ENCODE measurements around the gene CXCL3.

Gene CXCL3

GRCh38 chr4:74014332-74014731 lies 24.2 kb downstream of the CXCL3 start:
- Mint-ChIP-seq H3K27ac (no peak overlapping the region), H3K4me1 (ENCODE audit: low read depth) (peaks cover 12% of the 10 kb centered on the region), H3K36me3 (ENCODE audit: low read depth) (no peaks in the 10 kb centered on the region), H3K4me3 (no peak overlapping the region), H3K9me3 (no peaks in the 10 kb centered on the region), H3K27me3 (ENCODE audit: low read depth) (peaks cover 4% of the 10 kb centered on the region)

- peaks cover 4% of the 10 kb centered on the region for H3K27me3 Mint-ChIP-seq (ENCODE audit: low read depth)
- no peaks in the 10 kb centered on the region for H3K9me3 Mint-ChIP-seq
- H3K36me3 Mint-ChIP-seq (ENCODE audit: low read depth): no peaks in the 10 kb centered on the region
- no peak overlapping the region for H3K27ac Mint-ChIP-seq
- no peak overlapping the region for H3K4me3 Mint-ChIP-seq
- peaks cover 10% of the 10 kb centered on the region for H3K4me1 Mint-ChIP-seq (ENCODE audit: low read depth)
Measured at GRCh38 chr4:74013264-74013663, 25.2 kb downstream of the CXCL3 start.

- no peaks in the 10 kb centered on the region for H3K9me3 Mint-ChIP-seq
- peaks cover 10% of the 10 kb centered on the region for H3K4me1 Mint-ChIP-seq (ENCODE audit: low read depth)
- no peak overlapping the region for H3K4me3 Mint-ChIP-seq
- H3K27me3 Mint-ChIP-seq (ENCODE audit: low read depth): peaks cover 4% of the 10 kb centered on the region
- H3K36me3 Mint-ChIP-seq (ENCODE audit: low read depth): no peaks in the 10 kb centered on the region
- H3K27ac Mint-ChIP-seq: no peak overlapping the region
Measured at GRCh38 chr4:74012130-74012529, 26.4 kb downstream of the CXCL3 start.

- no peaks in the 10 kb centered on the region for H3K4me1 Mint-ChIP-seq (ENCODE audit: low read depth)
- H3K36me3 Mint-ChIP-seq (ENCODE audit: low read depth): no peaks in the 10 kb centered on the region
- H3K4me3 Mint-ChIP-seq: no peak overlapping the region
- no peak overlapping the region for H3K27ac Mint-ChIP-seq
- H3K9me3 Mint-ChIP-seq: no peaks in the 10 kb centered on the region
- H3K27me3 Mint-ChIP-seq (ENCODE audit: low read depth): peaks cover 4% of the 10 kb centered on the region
Measured at GRCh38 chr4:74009307-74009706, 29.2 kb downstream of the CXCL3 start.

- H3K36me3 Mint-ChIP-seq (ENCODE audit: low read depth): no peaks in the 10 kb centered on the region
- H3K4me3 Mint-ChIP-seq: no peak overlapping the region
- peaks cover 4% of the 10 kb centered on the region for H3K27me3 Mint-ChIP-seq (ENCODE audit: low read depth)
- H3K27ac Mint-ChIP-seq: no peak overlapping the region
- no peaks in the 10 kb centered on the region for H3K9me3 Mint-ChIP-seq
- H3K4me1 Mint-ChIP-seq (ENCODE audit: low read depth): no peaks in the 10 kb centered on the region
Measured at GRCh38 chr4:74006009-74006476, 32.4 kb downstream of the CXCL3 start.

GRCh38 chr4:74005528-74005927 lies 33.0 kb downstream of the CXCL3 start:
- Mint-ChIP-seq H3K27ac (no peak overlapping the region), H3K4me1 (ENCODE audit: low read depth) (no peaks in the 10 kb centered on the region), H3K4me3 (no peak overlapping the region), H3K27me3 (ENCODE audit: low read depth) (peaks cover 3% of the 10 kb centered on the region), H3K36me3 (ENCODE audit: low read depth) (no peaks in the 10 kb centered on the region), H3K9me3 (no peaks in the 10 kb centered on the region)

GRCh38 chr4:74004668-74005067 lies 33.8 kb downstream of the CXCL3 start:
- Mint-ChIP-seq H3K9me3 (no peaks in the 10 kb centered on the region), H3K4me3 (no peak overlapping the region), H3K4me1 (ENCODE audit: low read depth) (no peaks in the 10 kb centered on the region), H3K36me3 (ENCODE audit: low read depth) (no peaks in the 10 kb centered on the region), H3K27me3 (ENCODE audit: low read depth) (peaks cover 8% of the 10 kb centered on the region), H3K27ac (no peak overlapping the region)

- Mint-ChIP-seq H3K9me3 (no peaks in the 10 kb centered on the region), H3K4me3 (no peak overlapping the region), H3K27ac (no peak overlapping the region), H3K27me3 (ENCODE audit: low read depth) (peaks cover 23% of the 10 kb centered on the region), H3K36me3 (ENCODE audit: low read depth) (no peaks in the 10 kb centered on the region), H3K4me1 (ENCODE audit: low read depth) (no peaks in the 10 kb centered on the region)
Measured at GRCh38 chr4:74000301-74000700, 38.2 kb downstream of the CXCL3 start.

- Mint-ChIP-seq H3K4me1 (ENCODE audit: low read depth) (no peaks in the 10 kb centered on the region), H3K9me3 (no peaks in the 10 kb centered on the region), H3K27ac (no peak within 1 kb of the TSS), H3K4me3 (no peak within 1 kb of the TSS), H3K27me3 (ENCODE audit: low read depth) (peaks cover 23% of the 10 kb centered on the region), H3K36me3 (ENCODE audit: low read depth) (no peaks in the 10 kb centered on the region)
Measured at GRCh38 chr4:73998040-73999011, 40.2 kb downstream of the CXCL3 start, which contains the start of gene CXCL5. Gene CXCL5, minus strand, starts transcription at chr4:73998677. Its CDS starts 96 bp downstream, at chr4:73998581.

GRCh38 chr4:73992050-73992449 lies 46.4 kb downstream of the CXCL3 start:
- H3K27ac Mint-ChIP-seq: no peak overlapping the region
- H3K4me1 Mint-ChIP-seq (ENCODE audit: low read depth): no peaks in the 10 kb centered on the region
- no peaks in the 10 kb centered on the region for H3K9me3 Mint-ChIP-seq
- peaks cover 1% of the 10 kb centered on the region for H3K27me3 Mint-ChIP-seq (ENCODE audit: low read depth)
- no peak overlapping the region for H3K4me3 Mint-ChIP-seq
- no peaks in the 10 kb centered on the region for H3K36me3 Mint-ChIP-seq (ENCODE audit: low read depth)

- H3K4me3 Mint-ChIP-seq: no peak overlapping the region
- no peaks in the 10 kb centered on the region for H3K27me3 Mint-ChIP-seq (ENCODE audit: low read depth)
- H3K4me1 Mint-ChIP-seq (ENCODE audit: low read depth): no peaks in the 10 kb centered on the region
- no peaks in the 10 kb centered on the region for H3K9me3 Mint-ChIP-seq
- H3K36me3 Mint-ChIP-seq (ENCODE audit: low read depth): no peaks in the 10 kb centered on the region
- no peak overlapping the region for H3K27ac Mint-ChIP-seq
Measured at GRCh38 chr4:73991742-73992000, 46.8 kb downstream of the CXCL3 start.

GRCh38 chr4:73990988-73991741 lies 47.3 kb downstream of the CXCL3 start:
- Mint-ChIP-seq H3K36me3 (ENCODE audit: low read depth) (no peaks in the 10 kb centered on the region), H3K4me1 (ENCODE audit: low read depth) (no peaks in the 10 kb centered on the region), H3K9me3 (no peaks in the 10 kb centered on the region), H3K27me3 (ENCODE audit: low read depth) (no peaks in the 10 kb centered on the region), H3K4me3 (no peak overlapping the region), H3K27ac (no peak overlapping the region)

GRCh38 chr4:73989928-73990327 lies 48.6 kb downstream of the CXCL3 start:
- Mint-ChIP-seq H3K27ac (no peak overlapping the region), H3K9me3 (no peaks in the 10 kb centered on the region), H3K36me3 (ENCODE audit: low read depth) (no peaks in the 10 kb centered on the region), H3K27me3 (ENCODE audit: low read depth) (no peaks in the 10 kb centered on the region), H3K4me3 (no peak overlapping the region), H3K4me1 (ENCODE audit: low read depth) (no peaks in the 10 kb centered on the region)

- Mint-ChIP-seq H3K4me3 (no peak overlapping the region), H3K27me3 (ENCODE audit: low read depth) (no peaks in the 10 kb centered on the region), H3K36me3 (ENCODE audit: low read depth) (no peaks in the 10 kb centered on the region), H3K9me3 (no peaks in the 10 kb centered on the region), H3K4me1 (ENCODE audit: low read depth) (no peaks in the 10 kb centered on the region), H3K27ac (no peak overlapping the region)
Measured at GRCh38 chr4:73989031-73989430, 49.5 kb downstream of the CXCL3 start.

GRCh38 chr4:73988061-73988460 lies 50.4 kb downstream of the CXCL3 start, which contains the start of gene PPBP:
Gene PPBP, minus strand, starts transcription at chr4:73988190. Its CDS starts 87 bp downstream, at chr4:73988103.
- Mint-ChIP-seq H3K27ac (no peak within 1 kb of the TSS), H3K36me3 (ENCODE audit: low read depth) (no peaks in the 10 kb centered on the region), H3K27me3 (ENCODE audit: low read depth) (no peaks in the 10 kb centered on the region), H3K4me1 (ENCODE audit: low read depth) (no peaks in the 10 kb centered on the region), H3K9me3 (no peaks in the 10 kb centered on the region), H3K4me3 (no peak within 1 kb of the TSS)
